ENCODE measurements around the gene CST8.

- TF ChIP-seq CTCF (conservative IDR thresholded peaks at IDR 0.05) = no peak
- TF ChIP-seq ZFX (IDR thresholded peaks at IDR 0.05) = no peak
Observed at GRCh38 chr20:23448167-23448566, 42.8 kb upstream of the CST8 start.

Measured in C4-2B (cell line).